Head of caudate nucleus (tissue), 42 donors: ENCODE measurements around the gene CSAG1.
"Not testable (repeated sequence)": the region's sequence is repeated elsewhere in the genome, so short reads cannot be mapped to it uniquely, and the experiment has no call there.

Experiments
- DNase-seq, 42 donors: peaks; one replicate each; pipeline versions ENCODE4 v3.0.0 to v3.0.0-alpha.2; 2020 to 2021; ENCODE audit warnings: mixed read lengths in 7 of 42
- intact Hi-C: fragments of 100-400 bp; cut with DNase I; formaldehyde crosslinking; loops from one replicate; pipeline ENCODE4 v1.15.0; 2022

Gene CSAG1

GRCh38 chrX:152733261-152733975 is at the start of gene CSAG1, which contains the start of gene MAGEA12:
Gene CSAG1 (minus strand): TSS chrX:152733721. CDS start chrX:152732460, 1,261 bp downstream.
Gene MAGEA12 (plus strand): TSS chrX:152733757. CDS start chrX:152736162, 2,405 bp downstream.
- intact Hi-C loops = no loop called here
- peak in 1 of 42 donors; percentile 27 for DNase-seq

- intact Hi-C loops, DNase-seq: not testable (repeated sequence)
Measured at GRCh38 chrX:152769549-152770289, 36.2 kb upstream of the CSAG1 start, which contains the start of gene MAGEA6. Gene MAGEA6 (minus strand): TSS chrX:152769689. CDS start chrX:152767650, 2,039 bp downstream.

GRCh38 chrX:152766562-152766961 is 33.0 kb upstream of the CSAG1 start:
- peak in 1 of 42 donors; percentile 2 for DNase-seq
- intact Hi-C loops = not testable (repeated sequence)

GRCh38 chrX:152761582-152761981 is 28.1 kb upstream of the CSAG1 start:
- DNase-seq, intact Hi-C loops: not testable (repeated sequence)

- DNase-seq, intact Hi-C loops: not testable (repeated sequence)
Measured at GRCh38 chrX:152759544-152759943, 26.0 kb upstream of the CSAG1 start.

- DNase-seq, intact Hi-C loops: not testable (repeated sequence)
Measured at GRCh38 chrX:152758918-152759317, 25.4 kb upstream of the CSAG1 start, which contains the start of gene CSAG3. Gene CSAG3 (plus strand): TSS chrX:152759218.

GRCh38 chrX:152754871-152755270 is 21.4 kb upstream of the CSAG1 start:
- DNase-seq, intact Hi-C loops: not testable (repeated sequence)

- DNase-seq, intact Hi-C loops: not testable (repeated sequence)
Measured at GRCh38 chrX:152753686-152754650, 20.4 kb upstream of the CSAG1 start, which contains the start of gene MAGEA2. Gene MAGEA2 (minus strand): TSS chrX:152753842. CDS start chrX:152751363, 2,479 bp downstream.

- intact Hi-C loops = no loop called here
- DNase-seq = no peak
Measured at GRCh38 chrX:152738560-152738959, 5.0 kb upstream of the CSAG1 start.

GRCh38 chrX:152736528-152736927 is 3.0 kb upstream of the CSAG1 start:
- DNase-seq = peak in 1 of 42 donors; percentile 8
- intact Hi-C loops = not testable (repeated sequence)

- peak in 2 of 42 donors; percentile 7 to 14 for DNase-seq
- intact Hi-C loops = no loop called here
Measured at GRCh38 chrX:152735860-152736511, 2.5 kb upstream of the CSAG1 start.

GRCh38 chrX:152735101-152735500 is 1.6 kb upstream of the CSAG1 start:
- DNase-seq = peak in 1 of 42 donors; percentile 6
- intact Hi-C loops = no loop called here

GRCh38 chrX:152734143-152734858 is 780 bp upstream of the CSAG1 start:
- intact Hi-C loops, DNase-seq: not testable (repeated sequence)

- no peak for DNase-seq
- intact Hi-C loops = no loop called here
Measured at GRCh38 chrX:152725409-152725808, 8.1 kb downstream of the CSAG1 start.

GRCh38 chrX:152713815-152714787 is 19.4 kb downstream of the CSAG1 start, which contains the start of gene MAGEA2B:
Gene MAGEA2B (plus strand): TSS chrX:152714628. CDS start chrX:152717107, 2,479 bp downstream.
- DNase-seq, intact Hi-C loops: not testable (repeated sequence)

- DNase-seq, intact Hi-C loops: not testable (repeated sequence)
Measured at GRCh38 chrX:152713195-152713594, 20.3 kb downstream of the CSAG1 start.
